Left colon (tissue), 2 donors: Measurements from ENCODE around the gene FAM78A. TPM values are rescaled to one million over a fixed set of nuclear protein-coding genes. Genes with fewer than 3 reads are reported as not detected.
"Not testable (repeated sequence)": the region's sequence is repeated elsewhere in the genome, so short reads cannot be mapped to it uniquely, and the experiment has no call there.

ENCODE experiments used
- ATAC-seq: fragments of 200-7000 bp; cut with Tn5 transposase; one replicate; pipeline ENCODE4 v1.9.1; 2020; ENCODE audit warnings: mild to moderate bottlenecking, moderate library complexity
- DNase-seq, 2 donors: peaks; one replicate each; pipeline ENCODE4 v3.0.0-alpha.2; 2020
- intact Hi-C, 2 donors: fragments of 100-400 bp; cut with DNase I in 1 of 2; cut with micrococcal nuclease in 1 of 2; formaldehyde crosslinking; loops; one replicate each; pipeline versions ENCODE4 v1.11.2 to v1.14.0; 2022; cut with DNase I, micrococcal nuclease
- total RNA-seq, 2 donors: library from RNA; stranded (reverse); fragmentation: NEBNext Ultra II Directional; extraction: Animal tissue kit (Norgen Biotek cat#: 25700); gene quantifications; one replicate each; pipeline ENCODE4 v1.2.1, GENCODE V29; 2021
- donor health status: DM: no; HTN: no; CAD: no.
- donor health status: DM: yes; HTN: yes; CAD: no.

FAM78A gene
- total RNA-seq, 2 donors from 2014 or later = 0.85 to 2.7 TPM

DNA sequence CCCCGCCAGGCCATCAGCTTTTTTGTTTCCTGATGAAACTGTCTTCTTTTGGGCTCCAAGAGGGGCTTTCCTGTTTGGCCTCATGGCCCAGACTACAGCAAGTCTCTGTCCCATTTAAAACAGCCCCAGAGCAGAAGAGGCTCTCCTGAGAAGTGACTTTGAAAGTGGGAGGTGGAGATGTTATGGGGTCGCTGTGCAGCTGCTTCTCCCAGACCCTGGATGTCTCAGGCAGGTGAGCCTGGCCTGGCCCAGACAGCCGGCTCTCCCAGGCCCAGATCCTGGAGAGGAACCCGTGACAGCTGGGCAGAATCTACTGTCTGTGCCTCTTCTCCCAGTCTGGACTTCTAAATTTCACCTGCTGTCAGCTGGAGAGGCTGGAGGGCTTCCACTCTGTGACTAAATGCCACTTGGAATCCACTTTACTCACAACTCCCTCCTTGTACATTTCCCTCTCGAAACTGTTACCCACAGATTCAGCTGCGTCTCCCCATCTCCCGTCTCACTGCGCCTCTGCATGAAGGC lies 20.6 kb downstream of the FAM78A start:
- DNase-seq (no peak), ATAC-seq (no peak)
- intact Hi-C loops = no loop called here

DNA sequence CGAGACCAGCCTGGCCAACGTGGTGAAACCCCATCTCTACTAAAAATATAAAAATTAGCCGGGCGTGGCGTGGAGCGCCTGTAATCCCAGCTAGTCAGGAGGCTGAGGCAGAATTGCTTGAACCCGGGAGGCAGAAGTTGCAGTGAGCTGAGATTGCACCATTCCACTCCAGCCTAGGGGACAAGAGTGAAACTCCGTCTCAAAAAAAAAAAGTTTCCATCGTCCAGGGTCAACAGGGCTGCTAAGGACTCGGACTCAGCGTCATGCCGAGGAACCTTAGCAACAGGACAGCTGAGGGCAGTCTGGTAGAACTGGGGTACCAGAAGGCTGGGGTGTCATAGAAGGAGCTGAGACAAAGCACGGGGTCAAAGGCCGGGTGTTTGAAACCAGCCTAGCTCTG lies 21.7 kb downstream of the FAM78A start:
- ATAC-seq (no peak), DNase-seq (no peak)
- intact Hi-C loops = no loop called here

DNA sequence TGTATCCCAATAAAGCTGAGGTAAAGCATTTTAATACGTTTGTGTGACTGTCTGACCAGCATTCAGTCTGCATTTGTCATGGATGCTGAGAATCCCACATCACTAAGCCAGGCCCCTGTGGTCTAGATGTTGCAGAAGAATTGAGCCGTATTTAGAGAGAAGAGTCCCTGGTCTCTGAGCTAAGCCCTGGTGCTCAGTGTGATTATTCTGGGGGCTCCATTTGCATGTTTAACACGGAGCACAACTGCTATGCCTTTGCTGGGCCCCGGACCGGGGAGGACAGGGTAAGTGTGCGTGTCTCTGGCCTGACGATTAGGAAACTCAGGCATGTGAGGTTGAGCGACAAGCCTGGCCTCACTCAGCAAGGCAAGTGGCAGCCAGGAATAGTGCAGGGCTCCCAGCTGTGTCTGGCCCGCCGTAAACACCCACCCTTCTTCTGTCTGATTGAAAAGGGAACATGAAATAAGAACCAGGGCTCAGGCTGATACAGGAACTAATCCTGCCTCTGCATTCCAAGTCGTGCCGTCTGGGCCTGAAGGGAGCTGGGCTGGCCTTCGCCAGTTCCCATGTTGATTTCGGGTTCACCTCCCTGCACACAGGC lies 22.3 kb downstream of the FAM78A start:
- ATAC-seq = peak; percentile 18
- intact Hi-C loops = no loop called here
- no peak for DNase-seq

DNA sequence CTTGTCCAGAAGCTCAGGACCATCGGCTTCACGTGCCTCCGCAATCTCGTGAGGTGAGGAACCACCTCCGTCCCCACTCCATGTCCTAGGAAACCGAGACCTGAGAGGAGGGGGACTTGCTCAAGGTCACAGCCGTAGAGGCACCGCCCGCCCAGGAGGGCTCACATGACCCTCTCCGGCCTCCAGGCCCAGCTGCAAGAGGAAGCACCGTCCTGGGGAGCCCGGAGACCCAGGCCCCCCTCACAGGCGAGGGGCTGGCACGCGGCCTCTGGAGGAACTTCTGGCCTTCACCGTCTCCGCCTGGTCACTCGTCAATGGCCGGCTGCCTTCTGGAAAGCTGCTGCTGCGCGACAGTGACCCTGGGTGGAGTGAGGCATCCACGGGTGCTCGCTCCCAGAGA lies 24.2 kb downstream of the FAM78A start:
- no peak for DNase-seq
- intact Hi-C loops = no loop called here
- ATAC-seq = no peak

DNA sequence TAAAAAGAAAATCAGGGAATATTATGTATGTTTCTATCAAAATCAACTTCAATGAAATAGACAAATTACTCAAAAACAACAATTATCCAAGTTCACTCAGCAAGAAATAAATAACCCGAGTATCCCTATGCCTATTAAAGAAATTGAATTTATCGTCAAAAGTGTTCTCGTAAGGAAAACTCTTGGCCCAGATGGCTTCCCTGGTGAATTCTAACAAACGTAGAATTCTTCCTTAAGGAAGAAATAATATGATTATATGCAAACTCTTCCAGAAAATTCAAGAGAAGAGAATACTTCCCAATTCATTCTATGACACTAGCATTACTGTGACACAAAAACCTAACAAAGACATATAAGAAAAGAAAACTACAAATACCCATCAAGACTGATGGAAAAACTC lies 29.7 kb downstream of the FAM78A start:
- intact Hi-C loops = no loop called here
- ATAC-seq = no peak
- DNase-seq = no peak

DNA sequence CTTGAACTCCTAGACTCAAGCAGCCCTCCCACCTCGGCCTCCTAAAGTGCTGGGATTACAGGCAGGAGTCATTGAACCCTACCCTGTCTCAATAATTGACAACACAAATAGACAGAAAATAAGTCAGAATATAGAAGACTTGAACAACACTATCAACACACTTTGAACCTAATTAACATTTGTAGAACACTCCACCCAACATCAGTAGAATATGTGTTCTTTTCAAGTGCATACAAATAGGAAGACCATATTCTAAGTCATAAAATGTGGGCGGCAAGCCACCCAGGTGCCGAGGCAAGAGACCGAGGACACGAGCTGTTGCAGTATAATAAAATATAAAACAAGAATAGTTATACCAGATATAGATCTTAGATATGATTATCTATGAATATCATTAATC lies 32.0 kb downstream of the FAM78A start:
- DNase-seq, intact Hi-C loops: not testable (repeated sequence)
- ATAC-seq = peak; percentile 78

DNA sequence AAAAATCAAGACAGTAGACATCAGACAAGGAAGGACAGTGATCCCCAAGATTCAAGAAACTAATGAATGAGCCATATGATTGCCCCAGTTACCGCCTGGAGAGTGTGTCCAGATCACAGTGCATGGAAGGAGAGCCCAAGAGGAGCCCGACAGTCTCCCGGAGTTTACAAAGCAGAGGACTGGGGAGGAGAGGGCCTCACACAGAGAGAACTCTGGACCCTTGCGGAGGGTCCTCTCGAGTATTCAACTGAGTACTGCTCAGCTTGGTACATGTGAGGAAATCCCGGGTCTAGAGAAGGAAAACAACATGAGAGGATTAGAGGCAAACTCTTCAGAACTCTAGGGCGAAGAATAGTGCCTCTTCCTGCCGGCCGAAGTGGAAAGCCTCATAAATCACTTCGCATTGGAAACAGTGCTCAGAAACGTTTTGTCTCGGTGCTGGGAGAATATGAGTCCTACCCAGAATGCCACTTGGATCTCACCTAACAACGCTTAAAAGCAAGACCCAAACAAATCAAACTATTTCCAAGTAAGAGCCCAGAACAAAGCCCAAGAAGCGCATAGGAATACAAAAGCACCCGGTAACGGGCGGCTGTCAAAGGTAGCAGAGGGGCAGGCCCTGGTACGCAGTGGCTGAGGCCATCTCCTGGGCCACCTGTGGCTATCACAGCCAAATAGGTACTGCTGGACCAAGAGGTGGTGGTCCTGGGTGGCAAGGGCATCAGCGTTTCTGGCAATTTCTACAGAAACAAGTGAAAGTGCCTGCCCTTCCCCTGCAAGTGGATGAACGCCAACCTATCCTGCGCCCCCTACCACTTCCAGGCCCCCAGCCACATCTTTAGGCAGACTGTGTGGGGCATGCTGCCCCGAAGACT lies 36.0 kb downstream of the FAM78A start:
- DNase-seq (no peak), ATAC-seq (no peak)
- intact Hi-C loops = no loop called here

DNA sequence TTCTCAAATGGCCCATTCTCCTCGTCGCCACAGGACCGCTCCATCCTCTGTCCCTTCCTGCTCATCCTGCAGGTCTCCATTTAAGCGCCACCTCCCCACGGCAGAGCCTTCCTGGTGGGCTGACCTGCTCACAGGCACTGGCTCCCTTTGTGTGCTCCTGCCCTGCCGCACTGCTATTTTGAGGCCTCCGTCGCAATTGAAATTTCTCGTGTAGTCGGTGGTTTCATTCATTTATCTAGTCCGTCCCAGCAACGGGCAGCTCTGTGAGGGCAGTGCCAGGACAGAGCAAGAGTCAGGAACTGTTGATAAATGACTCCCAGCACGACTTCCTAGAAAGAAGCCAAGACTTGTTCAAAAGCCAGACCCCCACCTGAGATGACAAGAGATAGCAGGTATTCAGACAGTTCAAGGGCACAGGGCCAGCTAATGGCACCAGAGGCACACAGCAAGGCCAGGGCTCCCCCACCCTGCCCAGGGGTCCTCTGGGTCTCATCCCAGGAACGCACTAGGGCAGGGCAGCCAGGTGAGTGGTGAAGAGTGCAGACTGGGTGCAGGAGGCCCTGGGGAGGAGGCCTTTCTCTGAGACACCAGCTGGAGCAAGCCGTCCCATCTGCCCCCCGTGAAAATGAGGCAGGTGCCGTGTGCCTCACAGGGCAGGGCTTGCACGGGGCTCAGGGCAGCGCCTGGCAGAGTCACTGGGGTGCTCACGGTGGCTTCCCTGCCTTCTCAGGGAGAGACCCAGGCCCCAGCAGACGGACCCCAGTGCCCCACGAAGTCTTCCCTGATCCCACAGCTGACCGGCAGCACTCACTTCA lies 36.9 kb downstream of the FAM78A start:
- intact Hi-C loops = no loop called here
- no peak for DNase-seq
- ATAC-seq = no peak

DNA sequence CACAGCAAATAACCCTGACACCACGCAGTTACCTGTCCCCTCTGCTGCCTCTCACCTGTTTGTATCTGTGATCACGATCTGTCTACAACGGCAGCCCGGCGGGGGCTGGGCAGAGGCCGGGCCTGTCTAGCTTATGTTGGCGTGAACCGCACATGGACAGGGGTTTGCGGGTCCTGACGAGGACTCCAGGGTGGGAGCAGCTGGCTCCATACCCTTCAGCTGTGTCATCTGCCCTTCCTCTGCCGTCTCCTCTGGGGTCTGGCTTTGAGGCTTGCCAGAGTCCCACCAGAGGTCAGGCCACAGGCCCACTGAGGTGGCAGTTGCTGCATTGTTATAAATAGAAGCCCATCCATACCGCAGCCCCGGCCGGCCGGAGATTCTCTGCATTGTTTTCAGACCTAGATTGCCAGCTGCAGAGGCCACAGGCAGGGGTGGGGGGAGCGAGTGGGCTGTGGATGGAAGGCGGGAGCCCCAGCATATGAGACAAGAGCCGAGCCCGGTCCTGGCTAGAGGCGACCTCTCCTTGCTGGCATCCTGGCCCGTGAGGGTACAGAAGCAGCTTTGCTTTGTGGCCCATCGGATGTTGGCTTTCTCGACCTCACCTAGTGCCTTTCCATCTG lies 37.8 kb downstream of the FAM78A start:
- ATAC-seq = peak; percentile 52
- peak in 1 of 2 donors; percentile 29 for DNase-seq
- intact Hi-C loops = no loop called here

DNA sequence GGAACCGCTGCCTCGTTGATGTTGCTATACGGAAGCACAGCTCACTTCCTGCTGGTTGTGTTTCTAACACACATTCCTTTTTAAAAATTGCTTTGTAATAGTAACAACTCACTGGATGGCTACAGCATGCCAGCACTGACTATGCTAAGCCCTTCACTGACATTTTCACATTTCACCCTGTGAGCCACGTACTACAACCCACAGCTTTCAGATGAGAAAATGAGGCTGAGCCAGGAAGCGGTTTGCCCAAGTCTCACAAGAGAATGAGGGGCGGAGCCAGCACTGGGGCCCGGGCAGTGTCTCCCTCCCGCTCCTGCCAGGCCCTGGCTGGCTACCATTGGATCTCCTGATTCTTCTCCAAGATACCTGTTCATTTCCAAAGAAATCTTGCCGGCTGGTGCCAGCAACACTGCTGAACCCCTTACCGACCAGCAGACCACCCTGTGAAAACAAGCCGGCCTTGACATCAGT lies 38.3 kb downstream of the FAM78A start:
- intact Hi-C loops = no loop called here
- DNase-seq (peak; percentile 78 to 85), ATAC-seq (peak; percentile 91)

DNA sequence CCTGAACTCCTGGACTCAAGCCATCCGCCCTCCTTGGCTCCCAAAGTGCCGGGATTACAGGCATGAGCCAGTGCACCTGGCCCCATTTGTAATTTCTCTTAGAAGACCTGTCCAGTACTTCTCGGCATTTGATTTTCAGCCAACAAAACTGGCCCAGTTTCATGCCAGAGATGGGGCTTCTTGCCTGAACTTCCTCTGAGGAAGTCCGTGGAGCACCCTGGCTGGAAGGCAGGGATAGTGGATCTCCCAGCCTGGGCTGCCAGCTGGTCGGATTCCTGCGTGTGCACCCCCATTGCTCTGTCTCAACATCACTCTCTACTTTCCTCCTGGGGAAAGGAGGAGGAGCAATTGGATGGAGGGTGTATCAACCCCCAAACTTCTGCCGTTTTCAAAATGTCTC lies 39.0 kb downstream of the FAM78A start:
- intact Hi-C loops = no loop called here
- ATAC-seq (no peak), DNase-seq (no peak)

DNA sequence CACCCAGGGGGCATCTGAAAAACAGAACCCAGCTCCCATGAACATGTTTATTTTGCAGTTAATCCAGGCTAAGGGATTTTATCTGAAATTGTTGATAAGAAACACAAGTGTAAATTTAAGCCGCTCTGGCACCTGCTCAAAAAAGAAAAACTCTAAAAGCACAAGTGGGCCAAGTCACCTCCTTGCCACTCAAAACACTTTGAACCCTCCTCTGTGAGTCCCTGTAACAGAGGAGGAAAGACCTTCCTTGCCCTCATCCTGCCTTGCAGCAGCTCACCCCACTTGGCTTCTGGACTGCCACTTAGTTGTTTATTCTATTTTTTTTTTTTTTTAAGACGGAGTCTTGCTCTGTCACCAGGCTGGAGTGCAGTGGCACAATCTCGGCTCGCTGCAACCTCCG lies 39.5 kb downstream of the FAM78A start:
- no peak for ATAC-seq
- intact Hi-C loops = no loop called here

DNA sequence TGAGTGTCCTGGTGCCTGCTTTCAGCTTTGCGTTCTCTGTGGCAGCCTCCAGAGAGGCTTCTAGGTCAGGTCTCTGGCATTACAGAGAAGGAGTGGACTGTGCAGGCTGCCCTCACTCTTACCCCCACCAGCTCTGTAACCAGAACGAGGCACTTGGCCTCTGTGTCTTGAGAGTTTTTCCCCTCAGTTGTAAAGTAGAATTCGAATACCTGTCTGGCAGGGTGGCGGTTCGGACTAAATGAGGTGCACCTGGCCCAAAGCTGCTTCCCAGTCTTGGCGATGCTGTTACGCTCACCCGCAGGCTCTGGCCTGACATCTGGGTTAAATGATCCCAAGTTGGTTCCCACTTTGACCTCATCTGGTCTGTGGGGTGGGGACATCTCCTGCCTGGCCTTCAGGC lies 40.1 kb downstream of the FAM78A start:
- DNase-seq (no peak), ATAC-seq (no peak)
- intact Hi-C loops = no loop called here

More for the DNA sequence above, 39.5 kb downstream of the FAM78A start:
- DNase-seq = no peak

DNA sequence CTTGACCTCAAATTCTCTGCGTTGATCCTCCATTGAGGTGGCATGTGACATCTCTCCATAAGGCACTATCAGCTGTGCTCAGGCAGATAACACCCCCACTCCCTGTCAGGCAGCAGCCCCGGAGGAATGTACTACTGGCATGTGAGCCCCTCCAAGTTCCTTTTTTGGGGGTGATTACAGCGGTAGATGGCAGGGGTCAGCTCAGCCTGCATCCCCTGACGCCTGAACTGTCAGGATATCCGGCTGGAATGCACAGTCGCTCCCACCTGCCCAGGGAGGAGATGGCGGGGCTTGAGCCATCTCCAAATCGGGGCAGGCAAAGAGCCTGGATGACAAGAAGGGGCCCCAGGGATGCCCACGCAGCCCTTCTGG lies 40.8 kb downstream of the FAM78A start:
- no peak for ATAC-seq
- intact Hi-C loops = no loop called here
- no peak for DNase-seq

DNA sequence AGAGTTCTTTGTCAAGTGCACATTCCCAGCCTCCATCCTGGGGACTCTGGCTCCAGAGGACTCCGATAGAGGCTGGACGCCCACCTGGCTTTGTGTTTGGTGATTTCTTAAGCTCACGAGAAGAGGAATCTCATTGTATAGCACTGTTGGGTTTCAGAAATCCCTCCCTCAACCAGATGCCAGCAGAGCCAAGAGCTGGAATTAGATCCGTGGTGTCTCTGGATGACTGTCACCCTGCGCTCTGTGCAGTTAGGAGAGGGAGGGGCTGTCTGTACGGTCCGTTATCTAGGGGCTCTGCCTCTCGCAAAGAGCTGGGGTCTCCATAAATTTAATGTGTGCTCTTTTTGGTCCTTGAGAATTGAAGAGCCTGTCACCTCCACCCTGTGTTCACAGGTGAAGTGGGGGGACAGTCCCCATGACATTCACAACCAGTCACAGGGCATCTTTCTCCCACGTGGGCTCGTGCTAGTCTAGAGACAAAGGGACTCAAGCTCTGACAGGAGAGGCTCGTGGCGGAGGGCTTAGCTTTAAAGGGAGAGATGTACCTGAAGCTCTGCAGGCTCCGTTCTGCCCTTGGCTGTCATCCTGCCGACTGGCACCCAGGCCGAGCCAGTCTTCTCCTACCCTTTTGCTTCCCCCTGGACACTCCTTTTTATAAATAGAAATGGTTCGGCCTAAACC lies 41.4 kb downstream of the FAM78A start:
- no peak for ATAC-seq
- intact Hi-C loops = no loop called here
- no peak for DNase-seq

DNA sequence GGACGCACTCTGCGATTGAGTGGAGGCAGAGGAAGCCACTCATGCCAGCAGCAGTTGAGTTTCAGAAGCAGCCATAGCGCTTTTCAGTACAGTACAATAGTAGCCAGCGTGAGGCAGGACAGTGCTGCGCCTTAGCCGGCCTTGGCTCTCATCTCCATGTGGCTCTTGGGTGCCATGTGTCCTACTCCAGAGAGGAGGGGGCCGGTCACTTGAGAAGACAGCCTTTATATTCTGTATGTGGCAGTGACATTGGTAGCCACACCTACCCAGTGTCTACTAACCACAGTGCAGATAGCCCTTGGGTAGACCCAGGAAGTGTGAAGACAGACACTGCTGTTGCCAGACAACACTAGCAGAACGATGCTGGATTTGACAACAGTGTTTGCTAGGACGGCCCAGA lies 42.3 kb downstream of the FAM78A start:
- ATAC-seq (no peak), DNase-seq (no peak)
- intact Hi-C loops = no loop called here

DNA sequence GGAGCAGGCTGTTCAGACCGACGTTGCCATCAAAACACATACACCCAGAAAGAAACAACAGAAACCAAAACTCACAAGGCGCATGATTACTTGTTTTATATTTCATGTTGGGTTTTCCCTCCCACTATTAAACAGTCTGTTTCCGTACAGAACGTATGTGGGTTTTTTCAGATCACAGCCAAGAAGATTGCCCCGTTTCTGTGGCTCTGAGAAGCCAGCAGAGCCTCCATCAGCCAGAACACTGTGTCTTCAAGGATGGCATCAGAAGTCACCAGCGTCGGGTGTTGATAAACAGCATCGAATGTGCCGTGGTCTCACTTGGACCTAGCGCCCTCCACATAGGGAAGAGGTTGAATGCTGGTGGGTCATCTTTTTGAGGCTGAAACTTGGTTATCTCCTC lies 42.8 kb downstream of the FAM78A start:
- ATAC-seq = no peak
- intact Hi-C loops = no loop called here
- DNase-seq = no peak

DNA sequence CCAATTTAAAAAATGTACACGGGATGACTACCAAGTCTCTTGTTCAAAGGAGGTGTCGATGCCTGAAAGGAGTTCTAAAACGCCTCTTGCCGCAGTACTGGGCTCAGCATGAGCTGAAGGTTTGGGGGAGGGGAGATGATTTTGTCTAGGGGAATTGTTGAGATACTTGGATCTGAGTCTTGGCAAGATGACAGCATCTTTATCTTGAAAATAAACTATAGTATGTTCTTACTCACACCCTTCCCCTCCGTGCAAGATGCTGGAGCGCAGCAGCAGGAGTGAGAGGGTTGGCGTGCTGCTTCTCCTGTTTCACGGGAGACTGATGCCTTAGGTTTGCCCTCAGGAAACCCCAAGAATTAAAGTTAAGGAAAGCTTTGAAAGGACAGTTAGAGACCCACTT lies 47.3 kb downstream of the FAM78A start:
- intact Hi-C loops = no loop called here
- no peak for DNase-seq
- ATAC-seq = no peak
